T-helper 9 cell (primary cell): Measurements from ENCODE around the gene CYP21A2.
A peak's percentile ranks its signal among the peaks of the same experiment; 100 is the strongest.

ENCODE experiments used
- DNase-seq: peaks from one replicate; pipeline ENCODE4 v3.0.0-alpha.2; 2020

Gene CYP21A2

GRCh38 chr6:32083812-32084768 is 45.9 kb downstream of the CYP21A2 start:
- DNase-seq, result no peak

- DNase-seq, result no peak
Measured at GRCh38 chr6:32084780-32085179, 46.6 kb downstream of the CYP21A2 start.

- DNase-seq, result no peak
Measured at GRCh38 chr6:32085759-32086459, 47.7 kb downstream of the CYP21A2 start.

DNA sequence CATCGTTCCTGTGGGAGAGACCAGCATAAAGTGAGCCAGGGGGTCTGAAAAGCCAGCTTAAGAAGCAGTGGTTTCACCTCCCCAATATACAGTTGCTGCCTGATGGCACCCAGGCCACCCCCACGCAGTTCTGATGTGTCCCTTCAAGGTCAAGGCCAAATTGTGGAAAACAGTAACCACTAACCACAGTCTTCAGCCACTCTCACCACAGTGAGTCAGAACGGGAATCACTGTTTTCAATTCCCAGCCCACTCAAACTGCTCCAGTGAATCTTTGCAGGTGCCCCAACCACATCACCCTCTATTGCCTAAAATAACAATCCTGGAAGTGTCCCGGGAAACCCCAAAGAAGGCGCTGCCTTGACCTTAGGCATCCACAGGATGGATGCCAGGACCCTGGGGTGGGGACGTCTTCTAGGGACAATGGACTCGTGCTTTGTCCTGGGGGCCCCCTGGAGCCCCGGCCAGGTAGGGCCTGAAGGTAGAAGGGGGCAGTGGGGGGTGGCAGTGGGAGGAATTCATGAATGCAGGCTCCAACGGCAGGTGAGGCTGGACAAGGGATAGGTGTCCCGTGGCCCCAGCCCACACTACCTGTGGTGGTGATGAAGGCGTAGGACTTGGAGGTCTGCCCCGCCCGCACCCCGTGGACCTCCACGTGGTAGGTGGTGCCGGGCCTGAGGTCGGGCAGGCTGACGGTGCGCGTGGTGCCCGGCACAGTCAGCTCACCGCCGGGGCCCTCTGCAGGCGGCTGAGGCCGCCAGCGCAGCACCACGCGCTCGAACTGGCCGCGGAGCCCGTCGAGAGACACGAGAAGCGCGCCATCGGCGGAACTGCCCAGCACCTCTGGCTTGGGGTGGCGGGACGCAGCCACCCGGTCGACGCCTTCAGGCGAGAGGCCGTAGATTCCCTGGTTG is 48.7 kb downstream of the CYP21A2 start:
- DNase-seq, result no peak

- peak; percentile 52 for DNase-seq
Measured at GRCh38 chr6:32087574-32088486, 49.6 kb downstream of the CYP21A2 start.

DNA sequence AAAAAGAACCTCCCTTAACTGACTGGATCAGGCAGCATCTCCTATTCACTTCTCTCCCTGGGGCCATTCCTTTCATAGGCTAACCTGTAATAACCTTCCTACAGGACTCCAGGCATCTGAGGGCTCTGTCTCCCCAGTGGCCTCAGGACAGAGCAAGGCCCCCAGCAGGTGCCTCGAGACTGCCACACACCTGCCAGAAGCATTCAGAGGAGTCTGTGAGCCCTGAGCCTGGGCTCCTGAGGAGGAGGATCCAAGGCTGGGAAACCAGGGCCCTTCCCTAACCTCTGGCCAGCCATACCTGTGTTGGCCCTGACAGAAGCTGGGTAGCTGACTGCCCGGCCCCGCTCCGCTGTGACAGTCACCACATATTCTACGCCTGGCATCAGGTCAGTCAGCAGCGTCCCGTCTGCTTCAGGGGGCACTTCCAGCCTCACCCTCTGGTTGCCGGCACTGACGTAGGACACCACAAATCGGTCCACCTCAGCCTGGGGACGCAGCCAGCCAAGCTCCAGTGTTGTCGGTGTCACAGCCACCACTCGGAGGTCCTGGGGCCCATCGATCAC is 50.4 kb downstream of the CYP21A2 start:
- no peak for DNase-seq

- no peak for DNase-seq
Measured at GRCh38 chr6:32089082-32089828, 51.0 kb downstream of the CYP21A2 start.
